Astrocyte (in vitro differentiated cells and primary cell): ENCODE measurements around the gene COL5A1.

Experiments
- EZH2 ChIP-seq: IDR thresholded peaks from 2 replicates; pipeline ENCODE4 v1.6.1; 2012; ENCODE audit warnings: mild to moderate bottlenecking, low read length, inconsistent platforms; ENCODE audit not compliant: insufficient read depth
- TF ChIP-seq, protein P1 (sequence below): IDR thresholded peaks from 2 replicates; pipeline ENCODE4 v1.5.1; 2011; ENCODE audit warnings: low read depth, mild to moderate bottlenecking, inconsistent platforms, low read length, moderate library complexity; ENCODE audit not compliant: insufficient read depth

DNA sequence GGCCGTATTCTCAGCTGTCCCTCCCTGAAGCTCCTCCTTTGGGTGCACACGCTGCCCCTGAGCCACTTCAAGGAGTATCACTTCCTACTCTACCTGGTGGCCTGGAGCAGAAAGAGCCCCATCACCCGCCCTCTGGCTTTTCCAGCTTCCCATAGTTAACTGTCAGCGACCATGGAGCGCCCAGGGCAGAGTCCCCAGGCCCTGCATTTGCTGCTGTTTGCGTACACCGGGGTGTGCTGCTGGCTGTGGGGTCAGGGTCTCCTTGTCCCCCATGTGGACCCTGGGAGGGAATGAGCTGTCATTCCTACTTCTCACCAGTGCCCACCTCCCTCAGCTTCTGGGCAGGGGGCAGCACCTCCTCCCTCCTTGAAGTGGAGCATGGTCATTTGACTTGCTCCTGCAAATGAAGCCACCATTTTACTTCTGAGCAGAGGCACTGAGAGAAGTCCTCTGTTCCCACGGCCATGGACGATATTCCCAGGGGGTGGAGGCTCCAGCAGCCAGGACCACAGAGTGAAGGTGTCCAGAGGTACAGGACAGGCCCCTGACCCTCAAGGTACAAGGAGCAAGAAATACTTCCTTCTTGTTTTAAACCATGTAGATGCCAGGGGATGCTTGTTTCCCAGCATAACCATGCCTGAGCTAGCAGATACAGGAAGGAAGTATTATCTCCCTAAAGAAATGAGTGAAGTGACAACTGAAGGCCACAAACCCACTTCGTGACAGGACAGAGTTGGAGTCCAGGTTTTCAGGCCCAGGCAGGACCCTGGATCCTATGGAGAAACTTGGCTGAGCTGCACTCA lies 40.6 kb upstream of the COL5A1 start:
- TF ChIP-seq, protein P1, sequence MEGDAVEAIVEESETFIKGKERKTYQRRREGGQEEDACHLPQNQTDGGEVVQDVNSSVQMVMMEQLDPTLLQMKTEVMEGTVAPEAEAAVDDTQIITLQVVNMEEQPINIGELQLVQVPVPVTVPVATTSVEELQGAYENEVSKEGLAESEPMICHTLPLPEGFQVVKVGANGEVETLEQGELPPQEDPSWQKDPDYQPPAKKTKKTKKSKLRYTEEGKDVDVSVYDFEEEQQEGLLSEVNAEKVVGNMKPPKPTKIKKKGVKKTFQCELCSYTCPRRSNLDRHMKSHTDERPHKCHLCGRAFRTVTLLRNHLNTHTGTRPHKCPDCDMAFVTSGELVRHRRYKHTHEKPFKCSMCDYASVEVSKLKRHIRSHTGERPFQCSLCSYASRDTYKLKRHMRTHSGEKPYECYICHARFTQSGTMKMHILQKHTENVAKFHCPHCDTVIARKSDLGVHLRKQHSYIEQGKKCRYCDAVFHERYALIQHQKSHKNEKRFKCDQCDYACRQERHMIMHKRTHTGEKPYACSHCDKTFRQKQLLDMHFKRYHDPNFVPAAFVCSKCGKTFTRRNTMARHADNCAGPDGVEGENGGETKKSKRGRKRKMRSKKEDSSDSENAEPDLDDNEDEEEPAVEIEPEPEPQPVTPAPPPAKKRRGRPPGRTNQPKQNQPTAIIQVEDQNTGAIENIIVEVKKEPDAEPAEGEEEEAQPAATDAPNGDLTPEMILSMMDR, result no peak
- TF ChIP-seq EZH2, result no peak
